ENCODE measurements around the gene METTL6. TPM values are rescaled to one million over a fixed set of nuclear protein-coding genes. Genes with fewer than 3 reads are reported as not detected.
"Not testable (repeated sequence)": the region's sequence is repeated elsewhere in the genome, so short reads cannot be mapped to it uniquely, and the experiment has no call there.

The METTL6 gene
- total and polyA plus RNA-seq, 7 donors, result 6.5 to 18.5 (median 8.1) TPM

- intact Hi-C loops (cut with DNase I), result no loop called here
- H3K27me3 ChIP-seq (ENCODE audit: insufficient read depth in 3 of 3, low read length in 2 of 3), result peaks cover 0 to 2% (median 0%) of the 10 kb centered on the region in 3 donors
- no peak for TF ChIP-seq CTCF (IDR thresholded peaks at IDR 0.05)
- no peak for DNase-seq
- ATAC-seq, result no peak
- H3K4me3 ChIP-seq, result no peak overlapping the region
- no peaks in the 10 kb centered on the region for H3K9me3 ChIP-seq
- no peaks in the 10 kb centered on the region for H3K36me3 ChIP-seq (ENCODE audit: insufficient read depth in 1 of 2, low read depth in 1 of 2)
- no peaks in the 10 kb centered on the region for H3K4me1 ChIP-seq
- WGBS, 3 donors, result 73 to 78% (median 75%) methylated on average over 6 of the region's 6 CpGs
- no peak overlapping the region for H3K27ac ChIP-seq
These were observed 58.7 kb downstream of the METTL6 start for GRCh38 chr3:15368561-15369135.

GRCh38 chr3:15367059-15367458, 60.3 kb downstream of the METTL6 start:
- 36 to 56% (median 45%) methylated on average over 1 of the region's 1 CpG for WGBS, 3 donors

GRCh38 chr3:15364078-15364477, 63.3 kb downstream of the METTL6 start:
- H3K4me3 ChIP-seq; H3K27me3 ChIP-seq (ENCODE audit: insufficient read depth in 3 of 3, low read length in 2 of 3); H3K4me1 ChIP-seq; H3K27ac ChIP-seq; H3K36me3 ChIP-seq (ENCODE audit: insufficient read depth in 1 of 2, low read depth in 1 of 2); intact Hi-C loops (cut with DNase I); DNase-seq; ATAC-seq; H3K9me3 ChIP-seq: not testable (repeated sequence)
- 19 to 31% (median 23%) methylated on average over 6 of the region's 6 CpGs for WGBS, 3 donors

More at GRCh38 chr3:15367059-15367458, 60.3 kb downstream of the METTL6 start:
- Histone ChIP-seq H3K9me3 (no peaks in the 10 kb centered on the region), H3K4me3 (no peak overlapping the region), H3K27me3 (ENCODE audit: insufficient read depth in 3 of 3, low read length in 2 of 3) (peaks cover 0 to 2% (median 0%) of the 10 kb centered on the region in 3 donors), H3K36me3 (ENCODE audit: insufficient read depth in 1 of 2, low read depth in 1 of 2) (no peaks in the 10 kb centered on the region), H3K4me1 (no peaks in the 10 kb centered on the region), H3K27ac (no peak overlapping the region)
- no peak for DNase-seq
- TF ChIP-seq CTCF (IDR thresholded peaks at IDR 0.05), result no peak
- no peak for ATAC-seq
- intact Hi-C loops (cut with DNase I), result no loop called here

GRCh38 chr3:15361494-15362214, 65.7 kb downstream of the METTL6 start:
- Histone ChIP-seq H3K4me3 (no peak overlapping the region), H3K9me3 (no peaks in the 10 kb centered on the region), H3K27me3 (ENCODE audit: insufficient read depth in 3 of 3, low read length in 2 of 3) (peaks cover 0 to 2% (median 0%) of the 10 kb centered on the region in 3 donors), H3K27ac (no peak overlapping the region), H3K4me1 (no peaks in the 10 kb centered on the region), H3K36me3 (ENCODE audit: insufficient read depth in 1 of 2, low read depth in 1 of 2) (no peaks in the 10 kb centered on the region)
- intact Hi-C loops (cut with DNase I), result no loop called here
- no peak for TF ChIP-seq CTCF (IDR thresholded peaks at IDR 0.05)
- no peak for ATAC-seq
- 58 to 68% (median 66%) methylated on average over 11 of the region's 11 CpGs for WGBS, 3 donors
- no peak for DNase-seq

GRCh38 chr3:15360788-15361493, 66.4 kb downstream of the METTL6 start:
- Histone ChIP-seq H3K9me3 (no peaks in the 10 kb centered on the region), H3K4me3 (no peak overlapping the region), H3K36me3 (ENCODE audit: insufficient read depth in 1 of 2, low read depth in 1 of 2) (no peaks in the 10 kb centered on the region), H3K27me3 (ENCODE audit: insufficient read depth in 3 of 3, low read length in 2 of 3) (peaks cover 0 to 2% (median 0%) of the 10 kb centered on the region in 3 donors), H3K27ac (no peak overlapping the region), H3K4me1 (no peaks in the 10 kb centered on the region)
- intact Hi-C loops (cut with DNase I), result no loop called here
- ATAC-seq (no peak), DNase-seq (no peak)
- 50 to 63% (median 61%) methylated on average over 1 of the region's 1 CpG for WGBS, 3 donors
- TF ChIP-seq CTCF (IDR thresholded peaks at IDR 0.05), result no peak
